T-helper 2 cell treated with Interferon-gamma antibody and Interleukin-4, amounts not matched to agents 5 μg/mL and 100 μg/mL, for 36 hours (primary cell): ENCODE measurements around the gene SLC9A2.

Experiments
- DNase-seq: peaks from one replicate; pipeline ENCODE4 v3.0.0; 2021; ENCODE audit warnings: low spot score
- H3K27ac Mint-ChIP-seq: one replicate; pipeline ENCODE4 v1.8.0; 2021; ENCODE audit warnings: mild to moderate bottlenecking, mixed read lengths
- H3K27me3 Mint-ChIP-seq: one replicate; pipeline ENCODE4 v1.8.0; 2021; ENCODE audit warnings: low read depth, mixed read lengths
- H3K36me3 Mint-ChIP-seq: one replicate; pipeline ENCODE4 v1.8.0; 2021; ENCODE audit warnings: low read depth, mixed read lengths
- H3K4me1 Mint-ChIP-seq: one replicate; pipeline ENCODE4 v1.8.0; 2021; ENCODE audit warnings: low read depth, mixed read lengths
- H3K4me3 Mint-ChIP-seq: one replicate; pipeline ENCODE4 v1.8.0; 2022; ENCODE audit warnings: mild to moderate bottlenecking, moderate library complexity, mixed read lengths
- H3K9me3 Mint-ChIP-seq: one replicate; pipeline ENCODE4 v1.8.0; 2021; ENCODE audit warnings: mixed read lengths

Gene SLC9A2

GRCh38 chr2:102672107-102672776, 52.9 kb downstream of the SLC9A2 start:
- H3K4me1 Mint-ChIP-seq, result no peaks in the 10 kb centered on the region
- H3K4me3 Mint-ChIP-seq, result no peak overlapping the region
- H3K9me3 Mint-ChIP-seq, result no peaks in the 10 kb centered on the region
- H3K27ac Mint-ChIP-seq, result no peak overlapping the region
- no peaks in the 10 kb centered on the region for H3K36me3 Mint-ChIP-seq
- H3K27me3 Mint-ChIP-seq, result peaks cover 3% of the 10 kb centered on the region
- no peak for DNase-seq

GRCh38 chr2:102674370-102674769, 55.0 kb downstream of the SLC9A2 start:
- DNase-seq, result no peak
- Mint-ChIP-seq H3K36me3 (no peaks in the 10 kb centered on the region), H3K4me1 (no peaks in the 10 kb centered on the region), H3K9me3 (no peaks in the 10 kb centered on the region), H3K27ac (no peak overlapping the region), H3K27me3 (peaks cover 3% of the 10 kb centered on the region), H3K4me3 (no peak overlapping the region)

- no peaks in the 10 kb centered on the region for H3K4me1 Mint-ChIP-seq
- no peaks in the 10 kb centered on the region for H3K36me3 Mint-ChIP-seq
- H3K27me3 Mint-ChIP-seq, result peaks cover 3% of the 10 kb centered on the region
- H3K9me3 Mint-ChIP-seq, result no peaks in the 10 kb centered on the region
- H3K4me3 Mint-ChIP-seq, result no peak overlapping the region
- no peak overlapping the region for H3K27ac Mint-ChIP-seq
- DNase-seq, result no peak
Measured at GRCh38 chr2:102674836-102675235, 55.5 kb downstream of the SLC9A2 start.

- Mint-ChIP-seq H3K4me1 (no peaks in the 10 kb centered on the region), H3K36me3 (no peaks in the 10 kb centered on the region), H3K27ac (no peak overlapping the region), H3K9me3 (no peaks in the 10 kb centered on the region), H3K27me3 (peaks cover 3% of the 10 kb centered on the region), H3K4me3 (no peak overlapping the region)
- no peak for DNase-seq
Measured at GRCh38 chr2:102677244-102678215, 58.2 kb downstream of the SLC9A2 start.

GRCh38 chr2:102678442-102678841, 59.1 kb downstream of the SLC9A2 start:
- H3K4me1 Mint-ChIP-seq, result no peaks in the 10 kb centered on the region
- H3K4me3 Mint-ChIP-seq, result no peak overlapping the region
- H3K27me3 Mint-ChIP-seq, result peaks cover 3% of the 10 kb centered on the region
- no peaks in the 10 kb centered on the region for H3K9me3 Mint-ChIP-seq
- H3K36me3 Mint-ChIP-seq, result no peaks in the 10 kb centered on the region
- H3K27ac Mint-ChIP-seq, result no peak overlapping the region
- no peak for DNase-seq

GRCh38 chr2:102686479-102687439, 67.4 kb downstream of the SLC9A2 start:
- Mint-ChIP-seq H3K27me3 (peaks cover 3% of the 10 kb centered on the region), H3K4me3 (no peak overlapping the region), H3K27ac (no peak overlapping the region), H3K4me1 (no peaks in the 10 kb centered on the region), H3K36me3 (no peaks in the 10 kb centered on the region), H3K9me3 (no peaks in the 10 kb centered on the region)
- no peak for DNase-seq

GRCh38 chr2:102690012-102690411, 70.7 kb downstream of the SLC9A2 start:
- no peak overlapping the region for H3K27ac Mint-ChIP-seq
- H3K27me3 Mint-ChIP-seq, result peaks cover 11% of the 10 kb centered on the region
- DNase-seq, result no peak
- H3K4me1 Mint-ChIP-seq, result no peaks in the 10 kb centered on the region
- no peaks in the 10 kb centered on the region for H3K36me3 Mint-ChIP-seq
- H3K4me3 Mint-ChIP-seq, result no peak overlapping the region
- H3K9me3 Mint-ChIP-seq, result no peaks in the 10 kb centered on the region

- H3K4me1 Mint-ChIP-seq, result no peaks in the 10 kb centered on the region
- H3K4me3 Mint-ChIP-seq, result no peak overlapping the region
- no peak overlapping the region for H3K27ac Mint-ChIP-seq
- H3K9me3 Mint-ChIP-seq, result no peaks in the 10 kb centered on the region
- H3K27me3 Mint-ChIP-seq, result peaks cover 8% of the 10 kb centered on the region
- H3K36me3 Mint-ChIP-seq, result no peaks in the 10 kb centered on the region
- no peak for DNase-seq
Measured at GRCh38 chr2:102696463-102696862, 77.1 kb downstream of the SLC9A2 start.

GRCh38 chr2:102698369-102699111, 79.2 kb downstream of the SLC9A2 start:
- H3K4me3 Mint-ChIP-seq, result no peak overlapping the region
- H3K9me3 Mint-ChIP-seq, result no peaks in the 10 kb centered on the region
- H3K36me3 Mint-ChIP-seq, result no peaks in the 10 kb centered on the region
- H3K27ac Mint-ChIP-seq, result no peak overlapping the region
- H3K4me1 Mint-ChIP-seq, result no peaks in the 10 kb centered on the region
- no peak for DNase-seq
- H3K27me3 Mint-ChIP-seq, result peaks cover 11% of the 10 kb centered on the region

GRCh38 chr2:102703305-102703704, 84.0 kb downstream of the SLC9A2 start:
- Mint-ChIP-seq H3K4me3 (no peak overlapping the region), H3K9me3 (no peaks in the 10 kb centered on the region), H3K27ac (no peak overlapping the region), H3K36me3 (no peaks in the 10 kb centered on the region), H3K4me1 (no peaks in the 10 kb centered on the region), H3K27me3 (peaks cover 18% of the 10 kb centered on the region)
- DNase-seq, result no peak

GRCh38 chr2:102703748-102704147, 84.4 kb downstream of the SLC9A2 start:
- no peaks in the 10 kb centered on the region for H3K4me1 Mint-ChIP-seq
- H3K9me3 Mint-ChIP-seq, result no peaks in the 10 kb centered on the region
- no peak overlapping the region for H3K4me3 Mint-ChIP-seq
- peaks cover 20% of the 10 kb centered on the region for H3K27me3 Mint-ChIP-seq
- H3K36me3 Mint-ChIP-seq, result no peaks in the 10 kb centered on the region
- no peak overlapping the region for H3K27ac Mint-ChIP-seq
- DNase-seq, result no peak

GRCh38 chr2:102704531-102704930, 85.2 kb downstream of the SLC9A2 start:
- no peak for DNase-seq
- Mint-ChIP-seq H3K36me3 (no peaks in the 10 kb centered on the region), H3K4me3 (no peak overlapping the region), H3K4me1 (no peaks in the 10 kb centered on the region), H3K27ac (no peak overlapping the region), H3K27me3 (peaks cover 26% of the 10 kb centered on the region), H3K9me3 (no peaks in the 10 kb centered on the region)
